GM15510 (cell line): ENCODE measurements around the gene IL18R1.

Source experiments
- POLR2A ChIP-seq: IDR thresholded peaks from 3 replicates; pipeline ENCODE4 v1.6.1; 2011; ENCODE audit warnings: borderline replicate concordance; ENCODE audit not compliant: insufficient read length; ENCODE audit errors: extremely low read depth

Gene IL18R1

GRCh38 chr2:102355526-102356380, at the start of gene IL18R1:
IL18R1 (plus strand) TSS chr2:102355796; CDS start chr2:102362661, 6,865 bp downstream.
- peak; percentile 47 for TF ChIP-seq POLR2A

- no peak for TF ChIP-seq POLR2A
Measured at GRCh38 chr2:102306125-102306524, 49.5 kb upstream of the IL18R1 start.

GRCh38 chr2:102310964-102311640, 44.5 kb upstream of the IL18R1 start, which contains the start of gene IL1RL1:
IL1RL1 (plus strand) TSS chr2:102311563; CDS start chr2:102338265, 26,702 bp downstream.
- TF ChIP-seq POLR2A = no peak

GRCh38 chr2:102313025-102313424, 42.6 kb upstream of the IL18R1 start:
- TF ChIP-seq POLR2A = no peak

GRCh38 chr2:102313471-102313870, 42.1 kb upstream of the IL18R1 start:
- TF ChIP-seq POLR2A = no peak

- no peak for TF ChIP-seq POLR2A
Measured at GRCh38 chr2:102313950-102314349, 41.6 kb upstream of the IL18R1 start.

- no peak for TF ChIP-seq POLR2A
Measured at GRCh38 chr2:102315921-102316320, 39.7 kb upstream of the IL18R1 start.

- TF ChIP-seq POLR2A = no peak
Measured at GRCh38 chr2:102317715-102318114, 37.9 kb upstream of the IL18R1 start.

GRCh38 chr2:102318437-102318836, 37.2 kb upstream of the IL18R1 start:
- no peak for TF ChIP-seq POLR2A

- TF ChIP-seq POLR2A = no peak
Measured at GRCh38 chr2:102321941-102322719, 33.5 kb upstream of the IL18R1 start.

- TF ChIP-seq POLR2A = no peak
Measured at GRCh38 chr2:102331311-102331980, 24.1 kb upstream of the IL18R1 start.

GRCh38 chr2:102334486-102334885, 21.1 kb upstream of the IL18R1 start:
- TF ChIP-seq POLR2A = no peak

GRCh38 chr2:102335871-102336366, 19.7 kb upstream of the IL18R1 start:
- TF ChIP-seq POLR2A = no peak

GRCh38 chr2:102336502-102336945, 19.1 kb upstream of the IL18R1 start:
- TF ChIP-seq POLR2A = no peak
